Central memory CD4-positive, alpha-beta T cell (primary cell): ENCODE results near the gene GPR78.

Source experiments
- DNase-seq: peaks from one replicate; pipeline ENCODE4 v3.0.0; 2022

Gene GPR78

DNA sequence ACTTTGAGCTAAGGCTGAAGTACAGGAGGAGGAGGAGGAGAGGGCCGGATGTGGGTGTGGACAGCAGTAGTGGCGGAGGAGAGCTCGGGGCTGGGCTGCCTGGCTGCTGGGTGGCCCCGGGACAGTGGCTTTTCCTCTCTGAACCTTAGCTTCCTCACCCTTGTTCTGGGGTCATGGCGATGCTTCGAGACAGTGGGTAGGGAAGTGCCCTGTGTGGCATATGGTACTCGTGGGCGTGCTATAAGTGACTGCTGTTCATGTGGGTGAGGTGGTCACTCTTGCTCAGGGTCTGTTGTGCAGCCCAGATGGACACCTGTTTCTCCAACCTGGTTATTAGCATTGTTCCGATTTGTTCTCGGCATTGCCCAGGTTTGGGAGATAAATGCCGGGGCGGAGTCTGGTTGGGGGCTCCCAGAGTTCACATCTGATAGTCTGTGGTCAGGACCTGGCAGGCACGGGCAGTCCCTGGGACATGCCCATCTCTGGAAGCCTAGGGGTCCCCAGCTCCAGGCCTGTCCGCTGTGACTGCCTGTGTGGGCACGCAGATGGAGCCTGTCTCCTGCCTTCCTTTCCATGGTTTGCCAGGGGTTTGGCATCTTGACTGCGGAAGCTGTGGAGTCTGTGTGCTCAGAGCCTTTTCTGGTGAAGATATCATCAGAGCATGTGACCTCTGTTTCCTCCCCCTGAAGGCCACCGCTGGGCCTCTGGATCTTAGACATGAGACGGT is 7.4 kb downstream of the GPR78 start:
- no peak for DNase-seq

DNA sequence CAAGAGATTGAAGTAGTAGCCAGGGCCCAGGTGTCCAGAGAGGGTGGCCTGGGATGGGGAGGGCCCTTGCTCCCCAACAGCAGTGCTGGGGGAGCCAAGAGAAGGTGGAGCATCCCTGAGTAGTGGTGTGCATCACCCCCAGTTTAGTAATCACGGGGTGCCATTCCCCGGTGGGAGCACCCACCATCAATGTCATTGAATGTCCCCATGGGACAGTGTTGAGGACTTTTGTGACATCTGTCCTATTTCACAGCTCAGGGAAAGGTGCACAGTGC is 7.9 kb downstream of the GPR78 start:
- no peak for DNase-seq

DNA sequence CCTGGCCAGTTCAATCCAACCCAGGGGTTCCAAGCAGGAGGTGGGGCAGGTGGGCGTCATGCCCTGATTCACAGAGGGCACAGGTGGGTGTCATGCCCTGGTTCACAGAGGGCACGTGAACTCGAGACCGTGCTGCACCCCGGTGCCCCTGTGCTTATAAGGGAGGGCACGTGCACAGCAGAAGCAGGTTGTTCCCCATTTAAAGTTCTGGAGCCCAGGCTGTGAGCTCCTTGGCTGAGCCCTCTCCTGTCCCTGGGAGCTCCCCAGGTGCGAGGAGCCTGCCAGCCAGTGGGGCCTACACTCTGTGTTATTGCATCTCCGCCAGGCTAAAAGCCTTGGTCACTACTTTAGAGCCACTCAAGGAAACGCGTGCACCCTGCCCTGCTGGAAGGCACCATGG is 9.1 kb downstream of the GPR78 start:
- no peak for DNase-seq

- DNase-seq = no peak
Measured at GRCh38 chr4:8589823-8590545, 9.8 kb downstream of the GPR78 start.

- DNase-seq = no peak
Measured at GRCh38 chr4:8590546-8590880, 10.3 kb downstream of the GPR78 start.

- no peak for DNase-seq
Measured at GRCh38 chr4:8591114-8591513, 10.9 kb downstream of the GPR78 start.

- no peak for DNase-seq
Measured at GRCh38 chr4:8591626-8592365, 11.6 kb downstream of the GPR78 start.

- DNase-seq = no peak
Measured at GRCh38 chr4:8592366-8593263, 12.4 kb downstream of the GPR78 start, which contains the start of gene CPZ. TSS of gene CPZ (plus strand) at chr4:8592765. CDS start at chr4:8592834, 69 bp downstream.

DNA sequence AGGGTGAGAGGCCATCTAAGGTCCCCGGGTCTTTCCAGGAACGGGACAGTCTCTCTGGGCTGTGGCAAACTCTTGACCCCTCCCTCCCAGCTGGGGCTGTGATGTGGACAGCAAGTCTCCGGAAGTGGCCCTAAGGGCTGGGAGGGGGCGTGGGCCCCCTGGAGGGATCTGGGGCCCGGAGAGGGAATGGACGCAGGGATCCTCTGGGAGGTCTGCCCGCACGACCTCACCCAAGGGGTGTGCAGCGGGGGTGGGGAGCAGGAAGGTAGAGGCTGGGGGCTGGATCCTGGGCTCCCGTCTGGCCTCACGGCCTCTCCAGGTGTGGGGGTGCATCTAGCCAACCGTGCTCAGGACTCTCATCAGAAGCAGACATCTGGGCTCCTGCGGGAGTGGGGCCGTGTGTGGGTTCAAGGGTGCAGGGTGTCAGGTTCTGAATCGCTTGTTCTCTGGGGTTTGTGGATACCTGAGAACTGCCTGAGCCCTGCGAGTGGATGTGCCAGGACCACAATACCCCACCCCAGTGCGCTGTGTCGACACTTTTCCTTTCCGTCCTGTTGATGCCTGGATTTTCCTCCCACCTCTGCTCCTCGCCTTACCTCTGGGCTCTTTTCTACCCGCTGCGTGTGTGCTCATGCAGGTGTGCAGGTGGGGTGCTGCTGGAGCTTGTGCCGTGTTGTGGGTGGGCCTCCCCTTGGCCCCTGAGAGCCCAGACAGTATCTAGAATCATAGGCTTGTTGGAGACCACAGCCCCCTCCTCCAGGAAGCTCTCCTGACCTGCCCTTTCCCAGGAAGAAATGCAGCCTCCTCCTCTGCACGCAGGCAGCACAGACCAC is 13.3 kb downstream of the GPR78 start:
- no peak for DNase-seq

GRCh38 chr4:8594097-8595038 is 14.2 kb downstream of the GPR78 start:
- no peak for DNase-seq

DNA sequence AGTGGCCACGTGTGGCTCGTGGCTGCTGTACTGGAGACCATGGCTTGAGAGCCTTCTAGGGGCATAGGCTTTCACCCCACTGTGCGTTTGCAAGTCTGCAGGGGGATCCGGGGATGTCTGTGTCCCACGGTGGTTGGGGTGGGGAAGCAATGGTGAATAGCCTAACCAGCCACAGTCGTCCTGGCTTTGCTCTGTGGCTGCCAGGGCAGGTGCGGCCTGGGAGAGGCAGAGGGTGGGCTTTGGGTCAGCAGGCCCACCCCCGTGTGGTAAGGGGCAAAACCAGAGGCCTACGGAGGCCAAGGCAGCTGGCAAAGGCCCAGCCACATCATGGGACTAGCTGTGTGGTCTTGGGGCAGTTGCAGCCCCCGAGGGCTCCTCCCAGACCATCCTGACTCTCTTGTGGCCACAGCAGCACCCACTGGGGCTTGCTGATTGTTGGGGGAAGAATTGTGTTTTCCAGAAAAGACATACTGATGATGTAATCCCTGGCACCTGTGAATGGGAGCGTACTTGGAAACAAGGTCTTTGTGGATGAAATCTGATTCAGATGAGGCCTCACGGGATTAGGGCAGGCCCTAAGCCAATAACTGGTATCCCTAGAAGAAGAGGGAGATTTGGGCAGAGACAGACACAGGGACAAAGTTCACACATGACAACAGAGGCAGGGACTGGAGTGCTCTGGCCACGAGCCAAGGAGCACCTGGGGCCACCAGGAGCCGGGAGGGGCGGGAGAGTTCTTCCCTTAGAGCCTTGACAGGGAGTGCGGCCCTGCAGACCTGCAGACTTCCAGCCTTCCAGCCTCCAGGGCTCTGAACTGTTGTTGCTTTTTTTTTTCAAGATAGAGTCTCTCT is 15.3 kb downstream of the GPR78 start:
- no peak for DNase-seq

DNA sequence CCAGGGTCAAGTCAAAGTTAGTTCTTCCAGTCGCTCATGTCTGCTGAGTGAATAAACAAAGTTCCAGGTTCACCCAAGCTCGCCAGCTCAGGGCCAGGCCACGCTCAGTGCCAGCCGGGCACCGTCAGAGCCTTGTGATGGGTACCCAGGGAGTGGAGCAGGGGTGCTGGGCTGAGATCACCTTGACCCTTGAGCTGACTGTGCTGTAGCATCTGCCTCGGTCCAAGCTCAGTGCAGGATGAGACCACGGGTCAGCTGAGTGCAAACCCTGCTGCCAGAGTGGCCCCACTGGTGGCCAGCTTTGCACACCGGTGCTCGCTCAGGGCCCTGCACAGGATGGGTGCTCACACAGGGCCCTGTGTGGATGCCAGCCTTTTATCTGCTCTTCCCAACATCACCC is 16.7 kb downstream of the GPR78 start:
- no peak for DNase-seq

GRCh38 chr4:8597319-8597718 is 17.1 kb downstream of the GPR78 start:
- no peak for DNase-seq

- DNase-seq = no peak
Measured at GRCh38 chr4:8597791-8598190, 17.6 kb downstream of the GPR78 start.

GRCh38 chr4:8598391-8599090 is 18.3 kb downstream of the GPR78 start:
- DNase-seq = no peak

GRCh38 chr4:8599091-8599460 is 18.9 kb downstream of the GPR78 start:
- no peak for DNase-seq

- no peak for DNase-seq
Measured at GRCh38 chr4:8599657-8600056, 19.5 kb downstream of the GPR78 start.

DNA sequence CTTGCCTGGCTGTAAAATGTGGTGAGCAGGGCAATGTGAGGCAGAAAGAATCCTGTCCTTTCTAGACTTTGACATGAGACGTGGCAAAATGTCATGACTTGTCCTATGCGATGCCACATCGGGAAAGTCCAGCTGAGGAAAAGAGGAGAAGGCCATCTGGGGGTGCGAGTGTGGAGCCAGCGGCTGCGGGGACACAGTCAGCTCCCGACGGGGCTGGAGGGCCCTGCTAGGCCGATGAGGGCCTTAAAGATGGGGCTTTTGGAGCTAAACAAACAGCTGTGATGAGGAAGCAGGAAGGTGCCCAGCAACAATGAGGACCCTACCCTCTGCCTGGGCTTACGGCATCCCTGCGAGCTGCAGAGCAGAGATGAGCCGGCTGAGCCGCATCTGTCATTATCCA is 20.1 kb downstream of the GPR78 start:
- no peak for DNase-seq

DNA sequence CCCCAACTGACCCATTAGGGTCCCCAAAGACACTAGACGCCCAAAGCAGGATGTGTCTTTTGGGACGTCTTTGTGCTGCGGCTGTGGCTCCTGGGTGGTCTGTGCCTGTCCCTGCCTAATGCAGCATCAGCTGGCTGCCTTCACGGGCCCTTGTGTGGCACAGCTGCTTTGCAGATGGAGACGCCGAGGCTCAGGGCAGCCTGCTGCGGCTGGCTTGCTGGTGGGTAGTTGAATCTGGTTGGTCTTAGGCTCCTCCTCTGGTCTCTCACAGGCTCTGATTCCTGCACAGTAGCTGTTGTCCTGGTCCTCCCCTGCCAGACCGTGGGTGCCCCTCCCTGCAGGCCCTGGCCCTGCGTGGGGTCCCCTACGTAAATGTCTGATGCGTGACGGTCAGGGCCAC is 20.5 kb downstream of the GPR78 start:
- DNase-seq = no peak
